Activated T-cell treated with anti-CD3 and anti-CD28 coated beads, Interleukin-2, amount 50 U/mL, for 24 hours (primary cell): ENCODE data around the gene SNRPD1.
"Not testable (repeated sequence)": the region's sequence is repeated elsewhere in the genome, so short reads cannot be mapped to it uniquely, and the experiment has no call there.

ENCODE experiments used
- DNase-seq: peaks from one replicate; pipeline ENCODE4 v3.0.0-alpha.2; 2020
- H3K27ac Mint-ChIP-seq: 2 replicates; pipeline ENCODE4 v1.8.0; 2020; ENCODE audit warnings: mild to moderate bottlenecking, mixed read lengths
- H3K27me3 Mint-ChIP-seq: 2 replicates; pipeline ENCODE4 v1.8.0; 2020; ENCODE audit warnings: mixed read lengths
- H3K36me3 Mint-ChIP-seq: 2 replicates; pipeline ENCODE4 v1.8.0; 2020; ENCODE audit warnings: low read depth, mixed read lengths
- H3K4me1 Mint-ChIP-seq: 2 replicates; pipeline ENCODE4 v1.8.0; 2020; ENCODE audit warnings: low read depth, mixed read lengths
- H3K4me3 Mint-ChIP-seq: 2 replicates; pipeline ENCODE4 v1.8.0; 2020; ENCODE audit warnings: mild to moderate bottlenecking, moderate library complexity, mixed read lengths
- H3K9me3 Mint-ChIP-seq: 2 replicates; pipeline ENCODE4 v1.8.0; 2020; ENCODE audit warnings: mixed read lengths

SNRPD1 gene

DNA sequence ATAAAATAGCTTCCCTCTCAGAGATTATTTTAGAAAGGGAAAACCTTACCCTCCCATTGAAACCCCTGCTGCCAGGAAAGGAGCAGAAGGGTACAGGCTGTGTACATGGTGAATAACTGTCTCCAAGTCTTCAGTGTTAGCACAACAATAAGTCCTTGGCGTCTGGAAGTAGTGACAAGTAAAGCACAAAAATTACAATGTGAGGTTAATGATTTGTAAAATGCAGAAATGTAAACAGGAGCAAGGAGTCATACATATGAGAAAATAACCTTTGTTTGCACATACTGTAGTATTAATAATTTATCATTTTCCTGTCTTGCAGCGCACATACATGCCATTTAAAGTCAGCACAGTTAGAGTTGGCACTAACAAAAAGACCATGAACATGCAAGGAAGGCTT, 52.0 kb downstream of the SNRPD1 start:
- Mint-ChIP-seq H3K27ac (no peak overlapping the region), H3K9me3 (no peaks in the 10 kb centered on the region), H3K27me3 (no peaks in the 10 kb centered on the region), H3K4me3 (no peak overlapping the region), H3K4me1 (no peaks in the 10 kb centered on the region), H3K36me3 (peaks cover 42% of the 10 kb centered on the region)
- no peak for DNase-seq

DNA sequence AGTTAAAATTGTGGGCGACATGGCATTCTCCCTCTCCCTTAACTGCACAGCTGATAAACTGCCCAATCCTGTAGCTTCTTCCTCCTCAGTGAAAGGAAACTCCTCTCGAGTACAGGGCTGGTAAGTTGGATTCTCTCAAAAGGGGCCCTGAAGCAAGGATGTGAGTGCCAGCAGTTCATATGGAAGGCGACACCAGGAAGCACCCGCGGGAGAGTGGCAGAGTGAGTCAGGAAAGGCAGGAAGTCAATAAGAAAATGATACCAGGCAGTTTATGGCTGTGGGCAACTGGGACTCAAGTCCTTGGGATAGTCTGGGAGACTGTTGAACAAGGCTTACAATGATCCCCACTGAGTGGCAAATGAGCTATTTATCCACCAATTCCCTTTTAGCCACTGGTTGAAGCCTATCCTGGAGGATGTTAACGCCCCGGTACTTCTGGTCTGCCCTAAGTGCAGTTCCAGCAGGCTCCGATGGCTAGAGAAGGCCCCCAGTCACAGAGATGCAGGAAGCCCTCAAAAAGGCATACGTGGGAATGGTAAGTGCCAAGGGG, 57.7 kb downstream of the SNRPD1 start:
- no peak for DNase-seq
- H3K27ac Mint-ChIP-seq, result no peak overlapping the region
- H3K36me3 Mint-ChIP-seq, result peaks cover 22% of the 10 kb centered on the region
- H3K4me1 Mint-ChIP-seq, result peaks cover under 1% of the 10 kb centered on the region
- no peaks in the 10 kb centered on the region for H3K27me3 Mint-ChIP-seq
- no peaks in the 10 kb centered on the region for H3K9me3 Mint-ChIP-seq
- no peak overlapping the region for H3K4me3 Mint-ChIP-seq

DNA sequence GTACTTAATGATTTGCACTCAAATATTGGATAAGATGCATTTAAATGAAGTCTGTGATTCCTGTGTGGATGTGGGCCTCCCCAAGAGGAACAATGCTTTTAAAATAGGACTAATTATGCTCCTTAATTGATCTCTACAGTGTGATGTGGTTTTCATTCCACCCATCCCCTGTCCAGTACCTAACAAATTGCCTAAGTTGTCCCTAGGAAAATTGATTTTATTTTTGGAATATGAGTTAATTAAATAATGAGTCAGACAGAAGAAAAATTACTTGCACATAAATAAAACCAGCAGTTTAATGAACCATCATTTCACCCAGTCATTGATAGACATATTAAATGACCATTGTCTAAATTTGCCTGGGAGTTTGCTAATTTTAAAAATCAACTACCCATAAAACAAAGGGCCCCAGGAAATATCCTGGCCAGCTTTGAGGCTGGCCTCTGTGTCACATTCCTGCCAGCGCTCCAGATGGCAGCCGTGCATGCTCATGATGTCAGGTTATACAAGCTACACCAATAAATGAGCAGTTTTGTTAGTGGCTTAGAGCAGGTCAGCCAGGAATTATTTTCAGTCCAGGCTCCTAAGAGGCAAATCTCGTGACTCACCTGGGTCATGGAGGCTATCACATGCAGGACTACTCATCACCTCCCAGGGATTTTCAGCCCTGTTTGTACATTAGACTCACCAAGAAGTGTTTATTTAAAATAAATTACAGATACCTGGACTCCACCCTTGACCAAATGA, 60.6 kb downstream of the SNRPD1 start:
- no peak overlapping the region for H3K4me3 Mint-ChIP-seq
- no peaks in the 10 kb centered on the region for H3K9me3 Mint-ChIP-seq
- H3K36me3 Mint-ChIP-seq, result peaks cover 23% of the 10 kb centered on the region
- no peak overlapping the region for H3K27ac Mint-ChIP-seq
- DNase-seq, result no peak
- peaks cover 9% of the 10 kb centered on the region for H3K4me1 Mint-ChIP-seq
- no peaks in the 10 kb centered on the region for H3K27me3 Mint-ChIP-seq

DNA sequence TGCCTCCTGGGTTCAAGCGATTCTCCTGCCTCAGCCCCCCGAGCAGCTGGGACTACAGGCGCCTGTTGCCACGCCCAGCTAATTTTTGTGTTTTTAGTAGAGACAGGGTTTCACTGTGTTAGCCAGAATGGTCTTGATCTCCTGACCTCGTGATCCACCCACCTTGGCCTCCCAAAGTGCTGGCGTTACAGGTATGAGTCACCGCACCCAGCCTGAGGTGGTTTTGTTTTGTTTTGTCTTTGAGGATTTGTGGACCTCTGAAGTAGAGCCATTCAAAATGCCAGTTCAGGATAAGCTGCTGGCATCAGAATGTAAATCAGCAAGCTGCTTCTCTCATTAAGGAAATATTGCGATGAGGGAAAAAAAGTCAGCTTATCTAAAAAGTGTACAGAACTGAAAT, 63.2 kb downstream of the SNRPD1 start:
- not testable (repeated sequence) for H3K27ac Mint-ChIP-seq, H3K4me3 Mint-ChIP-seq, DNase-seq, H3K27me3 Mint-ChIP-seq, H3K9me3 Mint-ChIP-seq
- Mint-ChIP-seq H3K4me1 (peaks cover 11% of the 10 kb centered on the region), H3K36me3 (peaks cover 30% of the 10 kb centered on the region)

DNA sequence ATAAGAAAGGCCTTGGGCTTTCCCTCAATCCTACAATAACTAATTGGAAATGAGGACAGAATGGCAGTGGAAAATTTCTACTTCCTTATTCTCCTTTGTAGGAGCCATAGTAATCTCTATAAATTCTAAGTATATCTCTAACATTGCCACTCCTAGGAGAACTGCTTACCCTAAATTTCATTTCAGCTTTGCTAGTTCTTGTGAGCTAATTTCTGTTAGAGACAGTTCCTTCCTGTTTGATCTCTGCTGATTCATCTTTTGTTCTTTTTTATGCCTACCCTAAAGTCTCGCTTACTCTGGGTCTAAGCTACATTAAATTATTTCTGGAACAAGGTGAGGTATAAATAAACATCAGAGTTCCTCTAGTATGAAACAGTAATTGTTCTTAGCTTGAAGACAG, 66.7 kb downstream of the SNRPD1 start:
- DNase-seq, result no peak
- peaks cover 13% of the 10 kb centered on the region for H3K4me1 Mint-ChIP-seq
- peaks cover 23% of the 10 kb centered on the region for H3K36me3 Mint-ChIP-seq
- H3K27ac Mint-ChIP-seq, result no peak overlapping the region
- H3K27me3 Mint-ChIP-seq, result no peaks in the 10 kb centered on the region
- H3K4me3 Mint-ChIP-seq, result no peak overlapping the region
- no peaks in the 10 kb centered on the region for H3K9me3 Mint-ChIP-seq

DNA sequence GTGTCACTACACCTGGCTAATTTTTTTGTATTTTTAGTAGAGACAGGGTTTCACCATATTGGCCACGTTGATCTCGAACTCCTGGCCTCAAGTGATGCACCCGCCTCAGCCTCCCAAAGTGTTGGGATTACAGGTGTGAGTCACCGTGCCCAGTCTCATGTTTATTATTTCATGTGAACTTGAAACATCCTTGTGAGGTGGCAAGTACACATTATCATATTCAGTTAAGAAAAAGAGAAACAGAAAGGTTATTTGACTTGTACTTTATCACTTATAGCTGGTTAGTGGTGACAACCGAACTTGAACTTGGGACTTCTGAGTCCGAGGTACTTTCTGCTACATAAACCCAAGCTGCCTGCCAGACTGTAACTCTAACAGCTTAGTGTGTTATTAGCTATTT, 68.0 kb downstream of the SNRPD1 start:
- DNase-seq, result no peak
- no peak overlapping the region for H3K27ac Mint-ChIP-seq
- H3K4me3 Mint-ChIP-seq, result no peak overlapping the region
- H3K36me3 Mint-ChIP-seq, result peaks cover 24% of the 10 kb centered on the region
- H3K4me1 Mint-ChIP-seq, result peaks cover 19% of the 10 kb centered on the region
- no peaks in the 10 kb centered on the region for H3K9me3 Mint-ChIP-seq
- H3K27me3 Mint-ChIP-seq, result no peaks in the 10 kb centered on the region

DNA sequence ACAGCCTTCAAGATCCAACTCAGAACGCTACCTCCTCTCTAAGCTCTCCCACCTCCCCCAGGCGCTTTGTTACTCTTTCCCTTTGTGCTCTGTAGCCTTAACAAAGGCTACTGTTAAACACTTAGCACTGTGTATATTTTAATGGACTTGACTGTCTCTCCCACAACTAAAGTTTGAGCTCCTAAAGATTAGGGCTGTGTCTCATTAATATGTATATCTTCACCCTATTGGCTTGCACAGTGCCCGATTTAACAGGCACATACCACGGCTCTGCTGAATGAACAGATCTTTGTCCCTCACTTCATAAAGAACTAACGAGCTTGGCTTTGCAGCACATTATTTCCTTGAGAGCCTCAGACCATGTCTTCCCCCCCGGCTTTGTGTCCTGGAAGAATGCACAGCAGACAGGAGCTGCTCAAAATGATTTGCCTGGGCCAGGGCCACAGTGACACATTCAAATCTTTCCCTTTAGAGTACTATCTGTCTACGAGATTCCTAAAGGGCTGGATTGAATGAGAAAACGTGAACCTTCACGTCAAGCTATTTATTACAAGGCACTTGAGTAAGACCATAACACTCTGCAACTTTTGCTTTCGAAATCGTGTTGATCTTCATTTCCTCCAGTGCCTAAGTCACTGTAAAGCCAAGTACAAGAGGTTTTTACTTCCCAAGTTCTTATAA, 70.4 kb downstream of the SNRPD1 start:
- no peak overlapping the region for H3K4me3 Mint-ChIP-seq
- H3K36me3 Mint-ChIP-seq, result peaks cover 31% of the 10 kb centered on the region
- no peaks in the 10 kb centered on the region for H3K27me3 Mint-ChIP-seq
- DNase-seq, result peak; percentile 45
- H3K4me1 Mint-ChIP-seq, result peaks cover 24% of the 10 kb centered on the region
- no peaks in the 10 kb centered on the region for H3K9me3 Mint-ChIP-seq
- H3K27ac Mint-ChIP-seq, result no peak overlapping the region
